HEK293 (cell line): ENCODE data around the gene BBC3.

Source experiments
- BCL11A ChIP-seq: fragments of 450-650 bp; formaldehyde crosslinking; IDR thresholded peaks from 2 replicates; pipeline ENCODE4 v1.5.1; 2016; ENCODE audit warnings: low read depth, missing biosample characterization, missing genetic modification characterization
- MYNN ChIP-seq: fragments of 450-650 bp; formaldehyde crosslinking; IDR thresholded peaks from 2 replicates; pipeline ENCODE4 v1.5.1; 2016; ENCODE audit warnings: missing biosample characterization, missing genetic modification characterization, borderline replicate concordance
- PRDM1 ChIP-seq: fragments of 450-650 bp; formaldehyde crosslinking; IDR thresholded peaks from 2 replicates; pipeline ENCODE4; 2016; ENCODE audit warnings: missing biosample characterization, missing genetic modification characterization
- TRIM28 ChIP-seq: IDR thresholded peaks from 2 replicates; pipeline ENCODE4 v1.6.1; 2011; ENCODE audit warnings: low read length, control low read depth, borderline replicate concordance
- ZBTB48 ChIP-seq: fragments of 450-650 bp; formaldehyde crosslinking; IDR thresholded peaks from 2 replicates; pipeline ENCODE4 v1.5.1; 2016; ENCODE audit warnings: missing biosample characterization, missing genetic modification characterization
- ZNF10 ChIP-seq: fragments of 450-650 bp; formaldehyde crosslinking; IDR thresholded peaks from 2 replicates; pipeline ENCODE4 v1.5.1; 2017; ENCODE audit warnings: missing biosample characterization, missing genetic modification characterization
- ZNF174 ChIP-seq: fragments of 450-650 bp; formaldehyde crosslinking; IDR thresholded peaks from 2 replicates; pipeline ENCODE4 v1.5.0; 2017; ENCODE audit warnings: missing biosample characterization, mild to moderate bottlenecking, missing genetic modification characterization
- ZNF23 ChIP-seq: fragments of 450-650 bp; formaldehyde crosslinking; IDR thresholded peaks from 2 replicates; pipeline ENCODE4 v1.5.1; 2016; ENCODE audit warnings: missing biosample characterization, missing genetic modification characterization, borderline replicate concordance
- ZNF24 ChIP-seq: fragments of 450-650 bp; formaldehyde crosslinking; IDR thresholded peaks from 2 replicates; pipeline ENCODE4 v1.5.1; 2016; ENCODE audit warnings: missing biosample characterization, missing genetic modification characterization
- ZNF266 ChIP-seq: fragments of 450-650 bp; formaldehyde crosslinking; IDR thresholded peaks from 2 replicates; pipeline ENCODE4 v1.5.1; 2016; ENCODE audit warnings: missing biosample characterization, missing genetic modification characterization, low read depth
- ZNF274 ChIP-seq, 2 experiments: fragments of 200-500 bp in 1 of 2; fragments of 450-650 bp in 1 of 2; sonication (Bioruptor generic) in 1 of 2; formaldehyde crosslinking in 1 of 2; IDR thresholded peaks; 2 replicates each; pipeline versions ENCODE4 v1.5.1 to v1.6.1; 2014 to 2016; ENCODE audit warnings: borderline replicate concordance in 1 of 2, inconsistent platforms in 1 of 2, low read length in 1 of 2, missing biosample characterization in 1 of 2, missing genetic modification characterization in 1 of 2
- ZNF311 ChIP-seq: fragments of 450-650 bp; formaldehyde crosslinking; IDR thresholded peaks from 2 replicates; pipeline ENCODE4 v1.5.1; 2017; ENCODE audit warnings: missing biosample characterization, missing genetic modification characterization, borderline replicate concordance
- ZNF324 ChIP-seq: fragments of 450-650 bp; formaldehyde crosslinking; IDR thresholded peaks from 2 replicates; pipeline ENCODE4 v1.5.1; 2016; ENCODE audit warnings: missing biosample characterization, missing genetic modification characterization
- ZNF394 ChIP-seq: fragments of 450-650 bp; formaldehyde crosslinking; IDR thresholded peaks from 2 replicates; pipeline ENCODE4 v1.5.1; 2016; ENCODE audit warnings: missing biosample characterization, missing genetic modification characterization, mild to moderate bottlenecking, moderate library complexity, borderline replicate concordance
- ZNF404 ChIP-seq: fragments of 450-650 bp; formaldehyde crosslinking; IDR thresholded peaks from 2 replicates; pipeline ENCODE4 v1.5.1; 2017; ENCODE audit warnings: missing biosample characterization, missing genetic modification characterization
- ZNF423 ChIP-seq: fragments of 450-650 bp; formaldehyde crosslinking; IDR thresholded peaks from 2 replicates; pipeline ENCODE4 v1.5.1; 2016; ENCODE audit warnings: missing biosample characterization, missing genetic modification characterization
- ZNF48 ChIP-seq: fragments of 450-650 bp; formaldehyde crosslinking; IDR thresholded peaks from 2 replicates; pipeline ENCODE4 v1.5.1; 2016; ENCODE audit warnings: missing biosample characterization, missing genetic modification characterization
- ZNF514 ChIP-seq: fragments of 450-650 bp; formaldehyde crosslinking; IDR thresholded peaks from 2 replicates; pipeline ENCODE4 v1.5.1; 2016; ENCODE audit warnings: missing biosample characterization, missing genetic modification characterization
- ZNF549 ChIP-seq: fragments of 450-650 bp; IDR thresholded peaks from 2 replicates; pipeline ENCODE4 v1.5.1; 2018; ENCODE audit warnings: missing biosample characterization, missing genetic modification characterization, mild to moderate bottlenecking, inconsistent platforms, moderate library complexity
- ZNF558 ChIP-seq: fragments of 450-650 bp; formaldehyde crosslinking; IDR thresholded peaks from 2 replicates; pipeline ENCODE4 v1.5.1; 2016; ENCODE audit warnings: missing biosample characterization, missing genetic modification characterization
- ZNF792 ChIP-seq: fragments of 450-650 bp; formaldehyde crosslinking; IDR thresholded peaks from 2 replicates; pipeline ENCODE4 v1.5.1; 2016; ENCODE audit warnings: missing biosample characterization, missing genetic modification characterization
- TF ChIP-seq, protein P1 (sequence below): fragments of 450-650 bp; formaldehyde crosslinking; IDR thresholded peaks from 2 replicates; pipeline ENCODE4 v1.5.1; 2017; ENCODE audit warnings: missing biosample characterization, mild to moderate bottlenecking, missing genetic modification characterization, moderate library complexity
- TF ChIP-seq, protein P2 (sequence below): fragments of 450-650 bp; formaldehyde crosslinking; IDR thresholded peaks from 2 replicates; pipeline ENCODE4 v1.5.0; 2017; ENCODE audit warnings: missing biosample characterization, missing genetic modification characterization, borderline replicate concordance
- TF ChIP-seq, protein P3 (sequence below): fragments of 450-650 bp; formaldehyde crosslinking; IDR thresholded peaks from 2 replicates; pipeline ENCODE4 v1.5.1; 2016; ENCODE audit warnings: missing biosample characterization, missing genetic modification characterization
- TF ChIP-seq, protein P4 (sequence below): fragments of 450-650 bp; formaldehyde crosslinking; IDR thresholded peaks from 2 replicates; pipeline ENCODE4 v1.5.1; 2017; ENCODE audit warnings: missing biosample characterization, missing genetic modification characterization
- TF ChIP-seq, protein P5 (sequence below): fragments of 450-650 bp; formaldehyde crosslinking; IDR thresholded peaks from 2 replicates; pipeline ENCODE4 v1.5.1; 2016; ENCODE audit warnings: missing biosample characterization, missing genetic modification characterization, low read depth
- TF ChIP-seq, protein P6 (sequence below): fragments of 450-650 bp; formaldehyde crosslinking; IDR thresholded peaks from 2 replicates; pipeline ENCODE4 v1.5.1; 2016; ENCODE audit warnings: missing biosample characterization, missing genetic modification characterization

BBC3 gene

DNA sequence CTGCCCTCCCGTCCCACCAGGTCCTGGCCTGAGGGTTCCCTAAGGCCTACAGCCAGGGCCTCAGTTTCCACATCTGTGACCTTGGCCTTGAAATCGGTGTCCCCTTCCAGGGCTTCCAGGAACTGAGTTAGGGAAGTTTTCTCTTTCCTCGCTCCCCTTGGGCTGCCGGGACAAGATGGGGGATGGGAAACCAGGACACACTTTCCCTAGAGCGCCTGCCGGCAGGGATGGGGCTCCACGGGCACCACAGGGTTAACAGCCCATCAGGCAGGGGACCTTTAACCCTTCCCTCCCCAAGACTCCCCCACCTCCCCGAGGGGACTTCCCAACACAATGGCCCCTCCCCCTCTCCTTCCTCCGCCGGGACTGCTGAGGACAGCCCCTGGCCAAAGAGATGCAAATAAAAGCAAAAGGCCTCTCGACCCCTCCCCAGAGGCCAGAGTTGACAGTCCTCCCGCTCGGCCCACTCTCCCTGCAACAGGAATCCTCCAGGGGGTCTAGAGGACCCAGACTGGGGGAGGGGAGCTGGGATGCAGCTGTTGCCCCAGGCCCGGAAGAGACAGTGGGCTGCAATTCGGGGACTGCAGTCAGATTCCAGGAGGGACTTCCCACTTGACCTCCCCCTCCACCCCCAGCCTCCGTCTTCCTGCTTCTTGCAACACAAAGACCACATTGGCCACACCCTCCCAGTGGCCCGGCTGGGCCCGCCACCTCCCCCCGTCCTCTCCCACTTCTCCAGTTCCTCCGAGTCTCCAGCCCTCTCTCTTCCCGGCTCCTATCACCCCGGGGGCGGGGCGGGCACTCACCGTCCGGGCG lies 3.4 kb downstream of the BBC3 start (continued):
- TF ChIP-seq, protein P1, sequence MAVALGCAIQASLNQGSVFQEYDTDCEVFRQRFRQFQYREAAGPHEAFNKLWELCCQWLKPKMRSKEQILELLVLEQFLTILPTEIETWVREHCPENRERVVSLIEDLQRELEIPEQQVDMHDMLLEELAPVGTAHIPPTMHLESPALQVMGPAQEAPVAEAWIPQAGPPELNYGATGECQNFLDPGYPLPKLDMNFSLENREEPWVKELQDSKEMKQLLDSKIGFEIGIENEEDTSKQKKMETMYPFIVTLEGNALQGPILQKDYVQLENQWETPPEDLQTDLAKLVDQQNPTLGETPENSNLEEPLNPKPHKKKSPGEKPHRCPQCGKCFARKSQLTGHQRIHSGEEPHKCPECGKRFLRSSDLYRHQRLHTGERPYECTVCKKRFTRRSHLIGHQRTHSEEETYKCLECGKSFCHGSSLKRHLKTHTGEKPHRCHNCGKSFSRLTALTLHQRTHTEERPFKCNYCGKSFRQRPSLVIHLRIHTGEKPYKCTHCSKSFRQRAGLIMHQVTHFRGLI, result no peak
- TF ChIP-seq, protein P2, sequence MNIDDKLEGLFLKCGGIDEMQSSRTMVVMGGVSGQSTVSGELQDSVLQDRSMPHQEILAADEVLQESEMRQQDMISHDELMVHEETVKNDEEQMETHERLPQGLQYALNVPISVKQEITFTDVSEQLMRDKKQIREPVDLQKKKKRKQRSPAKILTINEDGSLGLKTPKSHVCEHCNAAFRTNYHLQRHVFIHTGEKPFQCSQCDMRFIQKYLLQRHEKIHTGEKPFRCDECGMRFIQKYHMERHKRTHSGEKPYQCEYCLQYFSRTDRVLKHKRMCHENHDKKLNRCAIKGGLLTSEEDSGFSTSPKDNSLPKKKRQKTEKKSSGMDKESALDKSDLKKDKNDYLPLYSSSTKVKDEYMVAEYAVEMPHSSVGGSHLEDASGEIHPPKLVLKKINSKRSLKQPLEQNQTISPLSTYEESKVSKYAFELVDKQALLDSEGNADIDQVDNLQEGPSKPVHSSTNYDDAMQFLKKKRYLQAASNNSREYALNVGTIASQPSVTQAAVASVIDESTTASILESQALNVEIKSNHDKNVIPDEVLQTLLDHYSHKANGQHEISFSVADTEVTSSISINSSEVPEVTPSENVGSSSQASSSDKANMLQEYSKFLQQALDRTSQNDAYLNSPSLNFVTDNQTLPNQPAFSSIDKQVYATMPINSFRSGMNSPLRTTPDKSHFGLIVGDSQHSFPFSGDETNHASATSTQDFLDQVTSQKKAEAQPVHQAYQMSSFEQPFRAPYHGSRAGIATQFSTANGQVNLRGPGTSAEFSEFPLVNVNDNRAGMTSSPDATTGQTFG (tag by site-specific recombination), result no peak
- TF ChIP-seq ZNF266 (tag by site-specific recombination) (no peak), ZNF792 (no peak), TRIM28 (peak; percentile 31; the same call in 1 of the 2 replicates), ZNF174 (tag by site-specific recombination) (no peak), ZNF311 (no peak), ZNF549 (tag by site-specific recombination) (no peak), ZNF24 (tag by site-specific recombination) (peak; percentile 76; the same call in 1 of the 2 replicates), ZNF404 (tag by site-specific recombination) (no peak), ZNF558 (no peak), ZNF274 (IDR thresholded peaks at IDR 0.05; ENCODE audit: low read length) (no peak), ZNF274 (tag by site-specific recombination; IDR thresholded peaks at IDR 0.05; ENCODE audit: borderline replicate concordance) (no peak), ZBTB48 (peak; percentile 94), ZNF23 (tag by site-specific recombination) (no peak), PRDM1 (peak; percentile 77), ZNF423 (tag by site-specific recombination) (peak; percentile 62), ZNF48 (tag by site-specific recombination) (no peak), MYNN (tag by site-specific recombination) (no peak), BCL11A (tag by site-specific recombination) (peak; percentile 89), ZNF10 (tag by site-specific recombination) (peak; percentile 40; the same call in 1 of the 2 replicates), ZNF514 (no peak), ZNF324 (peak; percentile 35; the same call in 1 of the 2 replicates), ZNF394 (peak; percentile 54; the same call in 1 of the 2 replicates)
- TF ChIP-seq, protein P3, sequence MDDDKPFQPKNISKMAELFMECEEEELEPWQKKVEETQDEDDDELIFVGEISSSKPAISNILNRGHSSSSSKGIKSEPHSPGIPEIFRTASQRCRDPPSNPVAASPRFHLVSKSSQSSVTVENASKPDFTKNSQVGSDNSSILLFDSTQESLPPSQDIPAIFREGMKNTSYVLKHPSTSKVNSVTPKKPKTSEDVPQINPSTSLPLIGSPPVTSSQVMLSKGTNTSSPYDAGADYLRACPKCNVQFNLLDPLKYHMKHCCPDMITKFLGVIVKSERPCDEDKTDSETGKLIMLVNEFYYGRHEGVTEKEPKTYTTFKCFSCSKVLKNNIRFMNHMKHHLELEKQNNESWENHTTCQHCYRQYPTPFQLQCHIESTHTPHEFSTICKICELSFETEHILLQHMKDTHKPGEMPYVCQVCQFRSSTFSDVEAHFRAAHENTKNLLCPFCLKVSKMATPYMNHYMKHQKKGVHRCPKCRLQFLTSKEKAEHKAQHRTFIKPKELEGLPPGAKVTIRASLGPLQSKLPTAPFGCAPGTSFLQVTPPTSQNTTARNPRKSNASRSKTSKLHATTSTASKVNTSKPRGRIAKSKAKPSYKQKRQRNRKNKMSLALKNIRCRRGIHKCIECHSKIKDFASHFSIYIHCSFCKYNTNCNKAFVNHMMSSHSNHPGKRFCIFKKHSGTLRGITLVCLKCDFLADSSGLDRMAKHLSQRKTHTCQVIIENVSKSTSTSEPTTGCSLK, result no peak
- TF ChIP-seq, protein P4, sequence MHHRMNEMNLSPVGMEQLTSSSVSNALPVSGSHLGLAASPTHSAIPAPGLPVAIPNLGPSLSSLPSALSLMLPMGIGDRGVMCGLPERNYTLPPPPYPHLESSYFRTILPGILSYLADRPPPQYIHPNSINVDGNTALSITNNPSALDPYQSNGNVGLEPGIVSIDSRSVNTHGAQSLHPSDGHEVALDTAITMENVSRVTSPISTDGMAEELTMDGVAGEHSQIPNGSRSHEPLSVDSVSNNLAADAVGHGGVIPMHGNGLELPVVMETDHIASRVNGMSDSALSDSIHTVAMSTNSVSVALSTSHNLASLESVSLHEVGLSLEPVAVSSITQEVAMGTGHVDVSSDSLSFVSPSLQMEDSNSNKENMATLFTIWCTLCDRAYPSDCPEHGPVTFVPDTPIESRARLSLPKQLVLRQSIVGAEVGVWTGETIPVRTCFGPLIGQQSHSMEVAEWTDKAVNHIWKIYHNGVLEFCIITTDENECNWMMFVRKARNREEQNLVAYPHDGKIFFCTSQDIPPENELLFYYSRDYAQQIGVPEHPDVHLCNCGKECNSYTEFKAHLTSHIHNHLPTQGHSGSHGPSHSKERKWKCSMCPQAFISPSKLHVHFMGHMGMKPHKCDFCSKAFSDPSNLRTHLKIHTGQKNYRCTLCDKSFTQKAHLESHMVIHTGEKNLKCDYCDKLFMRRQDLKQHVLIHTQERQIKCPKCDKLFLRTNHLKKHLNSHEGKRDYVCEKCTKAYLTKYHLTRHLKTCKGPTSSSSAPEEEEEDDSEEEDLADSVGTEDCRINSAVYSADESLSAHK, result 0 out of 2 replicates have a peak, but pooled peaks have one; percentile 26
- TF ChIP-seq, protein P5, sequence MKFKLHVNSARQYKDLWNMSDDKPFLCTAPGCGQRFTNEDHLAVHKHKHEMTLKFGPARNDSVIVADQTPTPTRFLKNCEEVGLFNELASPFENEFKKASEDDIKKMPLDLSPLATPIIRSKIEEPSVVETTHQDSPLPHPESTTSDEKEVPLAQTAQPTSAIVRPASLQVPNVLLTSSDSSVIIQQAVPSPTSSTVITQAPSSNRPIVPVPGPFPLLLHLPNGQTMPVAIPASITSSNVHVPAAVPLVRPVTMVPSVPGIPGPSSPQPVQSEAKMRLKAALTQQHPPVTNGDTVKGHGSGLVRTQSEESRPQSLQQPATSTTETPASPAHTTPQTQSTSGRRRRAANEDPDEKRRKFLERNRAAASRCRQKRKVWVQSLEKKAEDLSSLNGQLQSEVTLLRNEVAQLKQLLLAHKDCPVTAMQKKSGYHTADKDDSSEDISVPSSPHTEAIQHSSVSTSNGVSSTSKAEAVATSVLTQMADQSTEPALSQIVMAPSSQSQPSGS (tag by site-specific recombination), result no peak
- TF ChIP-seq, protein P6, sequence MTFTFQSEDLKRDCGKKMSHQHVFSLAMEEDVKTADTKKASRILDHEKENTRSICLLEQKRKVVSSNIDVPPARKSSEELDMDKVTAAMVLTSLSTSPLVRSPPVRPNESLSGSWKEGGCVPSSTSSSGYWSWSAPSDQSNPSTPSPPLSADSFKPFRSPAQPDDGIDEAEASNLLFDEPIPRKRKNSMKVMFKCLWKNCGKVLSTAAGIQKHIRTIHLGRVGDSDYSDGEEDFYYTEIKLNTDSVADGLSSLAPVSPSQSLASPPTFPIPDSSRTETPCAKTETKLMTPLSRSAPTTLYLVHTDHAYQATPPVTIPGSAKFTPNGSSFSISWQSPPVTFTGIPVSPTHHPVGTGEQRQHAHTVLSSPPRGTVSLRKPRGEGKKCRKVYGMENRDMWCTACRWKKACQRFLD (tag by site-specific recombination), result no peak
